SU-DHL-6 (cell line): ENCODE data around the gene USP31.
A peak's percentile ranks its signal among the peaks of the same experiment; 100 is the strongest.

Experiments used
- CTCF ChIP-seq: fragments of 200-600 bp; sonication (generic); IDR thresholded peaks from one replicate; pipeline ENCODE4 v1.5.1; 2017; ENCODE audit warnings: antibody characterized with exemption, mild to moderate bottlenecking, low read length, moderate library complexity; ENCODE audit not compliant: insufficient read depth, poor library complexity, severe bottlenecking
- EZH2phosphoT487 ChIP-seq: fragments of 200-600 bp; sonication (generic), shearing (Covaris generic); conservative IDR thresholded peaks from 2 replicates; pipeline ENCODE4 v1.6.1; 2018; ENCODE audit warnings: mild to moderate bottlenecking, antibody characterized with exemption, low read length, moderate library complexity, mixed read lengths

DNA sequence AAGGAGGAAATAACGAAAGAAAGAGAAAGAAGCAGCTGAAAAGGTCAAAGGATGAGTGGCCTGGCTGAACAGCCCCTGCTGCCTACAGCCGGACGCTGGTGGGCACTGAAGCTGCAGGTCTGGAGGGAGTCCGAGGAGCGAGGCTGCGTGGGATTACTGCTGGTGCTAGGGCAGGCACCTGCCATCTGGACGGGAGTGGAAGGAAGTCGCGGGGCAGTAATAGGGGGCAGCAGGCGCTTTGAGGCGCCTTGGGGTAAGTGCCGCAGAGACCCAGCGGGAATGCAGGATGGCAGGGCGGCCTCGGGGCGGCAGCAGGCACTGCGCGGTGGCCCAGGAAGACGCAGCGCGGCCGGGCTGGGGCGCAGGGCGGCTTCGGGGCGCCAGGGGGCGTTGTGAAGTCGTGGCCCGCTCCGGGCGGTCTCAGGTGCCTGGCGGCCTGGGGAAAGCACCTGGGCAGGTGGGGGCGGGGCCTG lies 33.0 kb upstream of the USP31 start:
- TF ChIP-seq CTCF (peak; percentile 95), EZH2phosphoT487 (no peak)
